B cell (primary cell): ENCODE results near the gene ZC3H10. TPM values are rescaled to one million over a fixed set of nuclear protein-coding genes. Genes with fewer than 3 reads are reported as not detected.
A peak's percentile ranks its signal among the peaks of the same experiment; 100 is the strongest.

Experiments
- ATAC-seq: fragments of 200-7000 bp; cut with Tn5 transposase; one replicate; pipeline ENCODE4 v1.10.0; 2021; ENCODE audit warnings: low read depth, mild to moderate bottlenecking, moderate number of reproducible peaks, moderate library complexity
- CTCF ChIA-PET: fragments of 350-600 bp; sonication (Branson Sonifier 250); formaldehyde crosslinking; loops from one replicate; lab custom pipeline; 2021; ENCODE audit warnings: antibody characterized with exemption, inconsistent platforms; lab: Charles Lee
- POLR2A ChIA-PET: fragments of 350-600 bp; sonication (Branson Sonifier 250); formaldehyde crosslinking; loops from one replicate; lab custom pipeline; 2021; ENCODE audit warnings: antibody characterized with exemption; lab: Charles Lee
- DNase-seq: peaks from one replicate; pipeline ENCODE4 v3.0.0; 2013
- H2AFZ ChIP-seq: 2 replicates; pipeline ENCODE4 v1.6.1; 2012; ENCODE audit warnings: mild to moderate bottlenecking, low read depth, low read length; ENCODE audit not compliant: insufficient read depth, poor library complexity, severe bottlenecking
- H3K27ac ChIP-seq, 2 donors: 1 replicate in 1 of 2; 2 replicates in 1 of 2; pipeline ENCODE4 v1.5.1; 2012 to 2013; ENCODE audit warnings: low read length in 2 of 2, mild to moderate bottlenecking in 2 of 2, moderate library complexity in 1 of 2
- H3K27me3 ChIP-seq, 4 experiments: fragments of 200-600 bp in 1 of 4; sonication (generic) in 1 of 4; replicated peaks in 1 of 4; 1 replicate in 2 of 4; 2 replicates in 2 of 4; pipeline versions ENCODE4 v1.6.1 to v1.7.0; 2013 to 2016; ENCODE audit warnings: low read length in 3 of 4, mild to moderate bottlenecking in 2 of 4, mixed read lengths in 1 of 4, moderate library complexity in 1 of 4; ENCODE audit not compliant: insufficient read depth in 4 of 4, control insufficient read depth in 3 of 4; ENCODE audit errors: control extremely low read depth in 1 of 4
- H3K36me3 ChIP-seq, 2 experiments: replicated peaks in 1 of 2; 1 replicate in 1 of 2; 2 replicates in 1 of 2; pipeline versions ENCODE4 v1.6.1 to v1.7.1; 2013; ENCODE audit warnings: low read length in 1 of 2; ENCODE audit not compliant: insufficient read depth in 2 of 2, control insufficient read depth in 1 of 2; ENCODE audit errors: control extremely low read depth in 1 of 2, extremely low read depth in 1 of 2
- H3K4me1 ChIP-seq, 2 donors: fragments of 200-600 bp in 1 of 2; sonication (generic) in 1 of 2; 1 replicate in 1 of 2; 2 replicates in 1 of 2; pipeline versions ENCODE4 v1.5.1 to v1.6.1; 2013 to 2017; ENCODE audit warnings: low read length in 2 of 2; ENCODE audit not compliant: control insufficient read depth in 2 of 2, insufficient read depth in 2 of 2
- H3K4me2 ChIP-seq: replicated peaks from 2 replicates; pipeline ENCODE3; 2012; ENCODE audit warnings: mild to moderate bottlenecking, low read depth, low read length; ENCODE audit not compliant: poor library complexity, severe bottlenecking
- H3K4me3 ChIP-seq, 5 experiments: fragments of 200-600 bp in 1 of 5; sonication (generic) in 1 of 5; 1 replicate in 3 of 5; 2 replicates in 2 of 5; pipeline versions ENCODE4 v1.5.1 to v1.7.0; 2011 to 2016; ENCODE audit warnings: low read length in 4 of 5, mild to moderate bottlenecking in 4 of 5, low read depth in 2 of 5, control low read depth in 1 of 5, moderate library complexity in 1 of 5; ENCODE audit not compliant: insufficient read depth in 1 of 5; ENCODE audit errors: control extremely low read depth in 1 of 5, extremely low read depth in 1 of 5
- H3K79me2 ChIP-seq: fragments of 200-600 bp; sonication (generic); one replicate; pipeline ENCODE4 v1.6.0; 2016; ENCODE audit warnings: low read length; ENCODE audit not compliant: control insufficient read depth, insufficient read depth
- H3K9ac ChIP-seq: fragments of 200-600 bp; sonication (generic); 2 replicates; pipeline ENCODE4 v1.6.1; 2017; ENCODE audit warnings: mild to moderate bottlenecking, low read length, moderate library complexity
- H3K9me3 ChIP-seq, 3 donors: one replicate each; pipeline versions ENCODE4 v1.6.1 to v1.7.1; 2013; ENCODE audit warnings: low read length in 2 of 3; ENCODE audit not compliant: control insufficient read depth in 2 of 3, insufficient read depth in 1 of 3; ENCODE audit errors: control extremely low read depth in 1 of 3
- H4K20me1 ChIP-seq: 2 replicates; pipeline ENCODE4 v1.6.0; 2012; ENCODE audit warnings: mild to moderate bottlenecking, low read length; ENCODE audit not compliant: insufficient read depth, control insufficient read depth, poor library complexity, severe bottlenecking
- H3K27ac Mint-ChIP-seq: one replicate; pipeline ENCODE4 v1.8.0; 2021; ENCODE audit warnings: mixed read lengths
- H3K27me3 Mint-ChIP-seq: one replicate; pipeline ENCODE4 v1.8.0; 2021; ENCODE audit warnings: mixed read lengths
- H3K4me1 Mint-ChIP-seq: one replicate; pipeline ENCODE4 v1.8.0; 2021; ENCODE audit warnings: mixed read lengths
- H3K4me3 Mint-ChIP-seq: one replicate; pipeline ENCODE4 v1.8.0; 2021; ENCODE audit warnings: mixed read lengths
- H3K9me3 Mint-ChIP-seq: one replicate; pipeline ENCODE4 v1.8.0; 2022; ENCODE audit warnings: mixed read lengths; ENCODE audit not compliant: insufficient read depth
- CTCF ChIP-seq: fragments of 200-600 bp; IDR thresholded peaks from one replicate; pipeline ENCODE4 v1.8.0; 2022; ENCODE audit warnings: antibody characterized with exemption, mild to moderate bottlenecking
- EZH2 ChIP-seq: IDR thresholded peaks from 2 replicates; pipeline ENCODE4 v1.6.1; 2012; ENCODE audit warnings: borderline replicate concordance, low read depth, mild to moderate bottlenecking, moderate library complexity, low read length; ENCODE audit not compliant: insufficient read depth, poor library complexity, severe bottlenecking
- WGBS: methylation state at CpG from one replicate; pipeline ENCODE4 v1.1.5; 2013; ENCODE audit warnings: missing lambda C conversion rate; ENCODE audit not compliant: insufficient coverage; 5-methylcytosine and 5-hydroxymethylcytosine counted together
- intact Hi-C: fragments of 100-400 bp; cut with micrococcal nuclease; formaldehyde crosslinking; loops from one replicate; pipeline ENCODE4 v1.10.0; 2022
- polyA plus RNA-seq: library from polyadenylated mRNA; depleted of rRNA; stranded (reverse); fragments of >200 nt; gene quantifications from 2 replicates; pipeline ENCODE4 v1.2.3, GENCODE V29; 2012
- total RNA-seq, 2 donors: library from RNA; stranded (reverse); fragments of 120-200 nt in 1 of 2; gene quantifications; 1 replicate in 1 of 2; 2 replicates in 1 of 2; pipeline versions ENCODE4 v1.2.3 to v1.2.4, GENCODE V29; 2013 to 2022

The ZC3H10 gene
- total and polyA plus RNA-seq, 2 donors (not counting 1 experiment from before 2014, with no cell fraction given) = 4.7 to 21.7 TPM

GRCh38 chr12:56158926-56159461, 40.9 kb downstream of the ZC3H10 start:
- H3K4me3 Mint-ChIP-seq = peak overlapping the region; percentile 96
- Histone ChIP-seq H2AFZ (peak overlapping the region; percentile 64), H3K9me3 (no peaks in the 10 kb centered on the region), H3K9ac (peak overlapping the region; percentile 89), H4K20me1 (peaks cover 14% of the 10 kb centered on the region), H3K4me3 (peak overlapping the region; percentile 80 to 97 (median 94)), H3K4me1 (peaks cover 20 to 38% of the 10 kb centered on the region in 2 donors), H3K4me2 (peak overlapping the region; percentile 83), H3K27ac (peak overlapping the region; percentile 88 to 97), H3K27me3 (no peaks in the 10 kb centered on the region), H3K79me2 (peaks cover 64% of the 10 kb centered on the region), H3K36me3 (peaks cover 2 to 46% of the 10 kb centered on the region in 2 experiments)
- WGBS = 6% methylated on average over 2 of the region's 6 CpGs
- POLR2A ChIA-PET = interaction anchor here (0.6 to 4.1 kb wide), 5 partner anchors 30 to 63 kb away, joined by 3 to 44 read pairs (median 4); partner anchors contain the start of genes ESYT1, RNF41 and SMARCC2
- H3K27me3 Mint-ChIP-seq = no peaks in the 10 kb centered on the region
- ATAC-seq (no peak), DNase-seq (peak; percentile 44)
- H3K9me3 Mint-ChIP-seq = no peaks in the 10 kb centered on the region
- intact Hi-C loops = loop anchor here (1.0 to 10.0 kb wide), 5 partner anchors 30 to 916 kb away; partner anchors contain the start of genes NEMP1, RNF41, RPL41 and SMARCC2
- CTCF ChIA-PET = interaction anchor here (0.5 to 3.4 kb wide), 10 partner anchors 29 to 1544 kb away, joined by 3 to 17 read pairs (median 4); partner anchors contain the start of genes ANKRD52, ESYT1, RNF41 and SMARCC2
- H3K27ac Mint-ChIP-seq = peak overlapping the region; percentile 97
- no peak for TF ChIP-seq CTCF
- TF ChIP-seq EZH2 = no peak
- H3K4me1 Mint-ChIP-seq = peaks cover 42% of the 10 kb centered on the region
